ENCODE results near the gene GRAP2. TPM values are rescaled to one million over a fixed set of nuclear protein-coding genes. Genes with fewer than 3 reads are reported as not detected.

The GRAP2 gene
- total and polyA plus RNA-seq, 2 donors = 1.7 to 3.2 TPM

DNA sequence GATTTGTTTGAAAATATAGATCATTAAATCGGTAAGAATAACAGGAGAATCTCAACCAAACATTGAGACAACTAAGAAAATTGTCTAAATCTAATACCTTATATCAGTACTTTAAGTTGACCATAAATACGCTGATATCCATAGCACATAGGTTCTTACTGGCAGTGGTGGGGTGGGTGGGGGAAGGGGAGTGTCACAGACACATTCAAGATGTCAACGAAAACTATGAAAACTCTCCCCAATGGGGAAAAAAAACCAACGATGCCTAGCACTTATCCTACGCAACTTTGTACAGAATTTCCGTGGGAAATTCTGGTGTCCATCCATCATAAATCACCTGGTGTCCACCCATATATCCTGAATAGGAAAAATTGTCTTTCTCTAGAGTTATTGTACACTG lies 6.2 kb downstream of the GRAP2 start:
- WGBS = 80% methylated on average over 6 of the region's 6 CpGs
- Histone ChIP-seq H3K4me3 (ENCODE audit: low read depth, low read length) (peak overlapping the region; percentile 8), H3K27ac (ENCODE audit: low read depth) (no peak overlapping the region), H3K4me1 (ENCODE audit: insufficient read depth) (no peaks in the 10 kb centered on the region), H3K36me3 (ENCODE audit: insufficient read depth) (peaks cover 2% of the 10 kb centered on the region)
- no peak for DNase-seq (ENCODE audit: extremely low spot score)

DNA sequence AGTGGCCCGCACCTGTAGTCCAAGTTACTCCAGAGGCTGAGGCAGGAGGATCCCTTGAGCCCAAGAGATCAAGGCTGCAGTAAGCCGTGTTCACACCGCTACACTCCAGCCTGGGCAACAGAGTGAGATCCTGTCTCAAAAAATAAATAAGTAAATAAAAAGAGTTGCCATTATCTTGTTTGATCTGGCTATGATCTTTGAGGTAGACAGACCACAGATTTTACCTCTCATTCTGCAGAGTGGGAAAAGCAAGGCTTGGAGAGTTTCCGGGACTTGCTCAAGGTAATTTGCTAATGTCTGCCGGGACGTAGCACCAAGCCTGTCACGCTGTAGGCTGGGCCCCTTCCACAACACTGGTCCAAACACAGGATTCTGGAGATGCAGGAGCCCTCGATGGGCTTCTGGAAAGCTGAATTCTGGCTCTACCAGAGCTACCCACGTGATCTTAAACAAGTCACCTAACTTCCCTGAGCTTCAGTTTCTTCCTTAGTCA lies 6.8 kb downstream of the GRAP2 start:
- H3K27ac ChIP-seq (ENCODE audit: low read depth) = no peak overlapping the region
- peaks cover 2% of the 10 kb centered on the region for H3K36me3 ChIP-seq (ENCODE audit: insufficient read depth)
- H3K4me3 ChIP-seq (ENCODE audit: low read depth, low read length) = no peak overlapping the region
- H3K4me1 ChIP-seq (ENCODE audit: insufficient read depth) = no peaks in the 10 kb centered on the region
- no peak for DNase-seq (ENCODE audit: extremely low spot score)
- WGBS = 85% methylated on average over 9 of the region's 9 CpGs

DNA sequence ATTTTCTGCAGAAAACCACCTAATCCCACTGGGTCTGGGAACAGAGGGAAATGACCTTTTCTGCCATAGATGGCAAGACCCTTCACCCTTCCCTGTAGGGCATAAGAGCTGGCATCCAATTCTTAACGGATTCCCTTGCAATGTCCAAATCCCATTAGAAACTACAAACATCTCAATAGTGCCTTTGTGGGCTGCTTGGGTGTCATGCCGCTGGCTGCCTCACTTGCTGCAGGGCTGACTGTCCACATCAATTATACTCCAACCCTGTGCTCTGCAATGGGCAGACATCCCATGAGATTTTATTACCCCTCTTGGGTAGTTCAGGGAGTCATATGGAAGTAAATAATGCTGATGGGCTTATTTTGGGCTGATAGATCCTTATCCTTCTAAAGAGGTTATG lies 7.3 kb downstream of the GRAP2 start:
- no peak overlapping the region for H3K4me3 ChIP-seq (ENCODE audit: low read depth, low read length)
- no peak overlapping the region for H3K27ac ChIP-seq (ENCODE audit: low read depth)
- WGBS = 83% methylated on average over 2 of the region's 2 CpGs
- H3K4me1 ChIP-seq (ENCODE audit: insufficient read depth) = no peaks in the 10 kb centered on the region
- no peak for DNase-seq (ENCODE audit: extremely low spot score)
- peaks cover 2% of the 10 kb centered on the region for H3K36me3 ChIP-seq (ENCODE audit: insufficient read depth)

DNA sequence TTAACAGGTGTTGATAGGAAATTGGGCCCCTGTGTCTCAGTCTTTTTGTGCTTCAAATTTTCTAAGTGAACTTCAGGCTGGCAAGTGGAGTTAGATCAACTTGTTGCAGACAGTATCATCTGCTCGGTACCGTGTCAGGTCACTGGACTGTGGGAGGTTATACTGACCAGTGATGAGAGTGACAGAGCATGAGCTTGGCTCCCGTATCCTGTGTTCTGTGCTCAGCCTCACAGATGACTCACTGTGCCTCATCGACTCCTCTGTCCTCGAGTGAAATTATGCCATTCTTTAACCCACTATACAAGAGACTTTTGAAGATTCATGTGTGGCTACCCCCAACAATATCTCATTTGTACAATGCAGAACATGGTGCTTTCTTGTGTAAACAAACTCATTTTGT lies 7.9 kb downstream of the GRAP2 start:
- no peak for DNase-seq (ENCODE audit: extremely low spot score)
- Histone ChIP-seq H3K27ac (ENCODE audit: low read depth) (no peak overlapping the region), H3K4me3 (ENCODE audit: low read depth, low read length) (no peak overlapping the region), H3K4me1 (ENCODE audit: insufficient read depth) (no peaks in the 10 kb centered on the region), H3K36me3 (ENCODE audit: insufficient read depth) (peaks cover 2% of the 10 kb centered on the region)
- WGBS = 74% methylated on average over 5 of the region's 5 CpGs

DNA sequence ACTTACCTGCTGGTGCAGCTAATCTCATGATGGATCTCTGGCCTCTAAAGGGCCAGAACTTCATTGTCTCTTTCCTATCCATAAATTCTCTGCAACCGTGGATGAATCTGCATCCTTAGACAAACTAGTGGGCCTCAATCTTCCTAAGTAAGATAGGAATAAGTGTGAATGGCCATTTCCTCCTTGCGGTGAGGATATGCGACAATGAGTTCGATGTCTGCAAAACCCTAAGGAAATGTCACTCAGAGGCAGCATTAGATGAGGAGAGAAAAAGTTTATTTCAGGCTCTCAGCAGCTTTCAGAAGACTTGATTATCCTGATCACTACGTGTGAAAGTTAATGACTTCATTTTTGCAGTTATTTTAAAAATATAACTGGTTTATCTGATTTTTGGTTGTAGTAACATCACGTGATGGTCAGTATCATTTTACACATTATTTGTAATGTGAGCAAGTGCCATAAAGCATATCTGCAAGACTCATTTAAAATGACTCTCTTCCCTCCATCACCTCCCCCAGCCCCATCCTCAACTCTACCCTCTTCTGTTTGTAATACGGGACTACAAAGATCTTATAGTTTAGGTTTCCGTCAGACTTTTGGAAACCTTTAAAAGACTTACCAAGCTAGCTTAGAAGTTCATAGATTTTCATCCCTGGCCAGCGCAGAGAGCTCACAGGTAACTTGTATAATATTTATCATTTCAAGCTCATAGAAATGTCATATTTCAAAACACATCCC lies 10.2 kb downstream of the GRAP2 start:
- Histone ChIP-seq H3K36me3 (ENCODE audit: insufficient read depth) (no peaks in the 10 kb centered on the region), H3K4me1 (ENCODE audit: insufficient read depth) (no peaks in the 10 kb centered on the region), H3K27ac (ENCODE audit: low read depth) (no peak overlapping the region), H3K4me3 (ENCODE audit: low read depth, low read length) (no peak overlapping the region)
- WGBS = 67% methylated on average over 9 of the region's 9 CpGs
- DNase-seq (ENCODE audit: extremely low spot score) = no peak

DNA sequence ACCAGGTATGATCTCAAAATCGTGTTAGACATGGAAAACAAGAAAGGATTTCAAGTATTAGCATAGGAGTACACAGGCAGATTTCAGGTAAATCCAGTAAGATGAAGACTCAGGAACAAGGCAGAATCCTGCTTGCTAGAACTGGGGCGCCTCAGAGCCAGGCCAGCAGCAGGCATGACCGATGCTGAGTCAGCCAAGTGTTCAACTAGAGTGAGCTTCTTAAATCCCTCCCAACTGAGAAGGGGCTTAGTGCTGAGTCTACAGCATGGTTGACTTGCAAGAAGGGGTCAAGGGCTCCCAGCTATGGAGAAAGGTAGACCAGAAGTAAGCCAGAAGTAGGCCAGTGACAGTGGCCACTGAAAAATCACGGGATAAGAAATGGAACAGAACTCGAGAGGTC lies 12.4 kb downstream of the GRAP2 start:
- WGBS = 87% methylated on average over 5 of the region's 5 CpGs

DNA sequence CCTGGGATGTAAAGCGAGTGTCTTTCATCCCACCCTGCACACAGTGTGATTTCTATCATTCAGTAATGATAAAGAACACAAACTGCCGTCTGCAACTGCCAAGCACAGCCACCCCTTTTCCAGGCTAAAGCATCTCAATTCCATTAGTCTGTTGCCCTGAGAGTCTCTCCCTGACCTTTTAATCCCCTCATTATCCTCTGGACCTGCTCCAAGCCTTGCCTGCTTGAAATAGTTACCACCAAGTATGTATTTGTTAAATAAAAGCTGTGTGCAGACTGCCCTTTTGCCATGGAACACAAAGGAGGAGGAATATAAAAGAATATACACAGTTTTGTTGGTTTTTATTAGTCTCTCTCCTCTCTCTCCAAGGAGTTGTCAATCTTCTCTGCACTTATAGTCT lies 13.0 kb downstream of the GRAP2 start:
- 57% methylated on average over 2 of the region's 2 CpGs for WGBS
- Histone ChIP-seq H3K4me1 (ENCODE audit: insufficient read depth) (no peaks in the 10 kb centered on the region), H3K36me3 (ENCODE audit: insufficient read depth) (no peaks in the 10 kb centered on the region), H3K4me3 (ENCODE audit: low read depth, low read length) (no peak overlapping the region), H3K27ac (ENCODE audit: low read depth) (no peak overlapping the region)
- DNase-seq (ENCODE audit: extremely low spot score) = no peak

More for the DNA sequence above, 12.4 kb downstream of the GRAP2 start:
- Histone ChIP-seq H3K4me3 (ENCODE audit: low read depth, low read length) (no peak overlapping the region), H3K36me3 (ENCODE audit: insufficient read depth) (no peaks in the 10 kb centered on the region), H3K4me1 (ENCODE audit: insufficient read depth) (no peaks in the 10 kb centered on the region), H3K27ac (ENCODE audit: low read depth) (no peak overlapping the region)
- DNase-seq (ENCODE audit: extremely low spot score) = no peak

DNA sequence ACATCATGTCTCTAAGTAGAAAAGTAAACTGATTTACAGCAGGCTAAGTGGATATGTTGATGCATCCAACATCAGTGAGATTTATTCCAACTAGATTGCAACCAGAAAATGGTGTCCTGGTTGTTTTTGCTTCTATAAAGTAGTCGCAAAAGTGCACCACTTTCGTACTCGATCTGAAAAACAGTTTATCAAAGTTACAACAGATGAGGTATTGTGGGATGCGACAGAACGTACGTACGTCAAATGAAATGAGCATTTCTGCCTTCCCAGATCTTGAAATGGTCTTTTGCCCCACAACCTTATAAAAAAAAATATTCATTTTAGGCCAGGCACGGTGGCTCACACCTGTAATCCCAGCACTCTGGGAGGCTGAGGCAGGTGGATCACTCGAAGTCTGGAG lies 13.7 kb downstream of the GRAP2 start:
- Histone ChIP-seq H3K4me3 (ENCODE audit: low read depth, low read length) (no peak overlapping the region), H3K27ac (ENCODE audit: low read depth) (no peak overlapping the region), H3K4me1 (ENCODE audit: insufficient read depth) (no peaks in the 10 kb centered on the region), H3K36me3 (ENCODE audit: insufficient read depth) (no peaks in the 10 kb centered on the region)
- DNase-seq (ENCODE audit: extremely low spot score) = no peak
- WGBS = 92% methylated on average over 9 of the region's 9 CpGs

DNA sequence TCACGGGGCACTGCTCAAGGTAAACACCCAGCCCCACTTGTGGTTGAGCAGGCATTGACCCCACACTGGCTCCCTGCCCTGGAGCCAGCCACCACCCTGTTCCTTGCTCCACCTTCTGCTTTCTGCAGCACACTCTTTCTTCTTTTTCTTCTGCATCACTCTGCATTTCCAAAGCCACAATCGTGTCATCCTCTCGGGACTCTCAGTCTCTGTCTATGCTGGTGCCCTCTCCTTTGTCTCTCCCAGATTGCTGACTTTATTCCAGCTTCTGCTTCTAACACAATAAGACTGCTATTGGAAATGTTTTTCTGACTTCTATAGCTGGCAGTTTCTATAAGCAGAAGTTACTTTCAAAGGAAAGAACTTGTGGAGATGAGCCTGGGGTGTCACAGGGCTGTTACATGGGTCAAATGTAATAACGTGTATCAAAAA lies 14.4 kb downstream of the GRAP2 start:
- no peak overlapping the region for H3K4me3 ChIP-seq (ENCODE audit: low read depth, low read length)
- H3K27ac ChIP-seq (ENCODE audit: low read depth) = no peak overlapping the region
- DNase-seq (ENCODE audit: extremely low spot score) = no peak
- H3K4me1 ChIP-seq (ENCODE audit: insufficient read depth) = no peaks in the 10 kb centered on the region
- H3K36me3 ChIP-seq (ENCODE audit: insufficient read depth) = no peaks in the 10 kb centered on the region
- WGBS = 71% methylated on average over 4 of the region's 4 CpGs

DNA sequence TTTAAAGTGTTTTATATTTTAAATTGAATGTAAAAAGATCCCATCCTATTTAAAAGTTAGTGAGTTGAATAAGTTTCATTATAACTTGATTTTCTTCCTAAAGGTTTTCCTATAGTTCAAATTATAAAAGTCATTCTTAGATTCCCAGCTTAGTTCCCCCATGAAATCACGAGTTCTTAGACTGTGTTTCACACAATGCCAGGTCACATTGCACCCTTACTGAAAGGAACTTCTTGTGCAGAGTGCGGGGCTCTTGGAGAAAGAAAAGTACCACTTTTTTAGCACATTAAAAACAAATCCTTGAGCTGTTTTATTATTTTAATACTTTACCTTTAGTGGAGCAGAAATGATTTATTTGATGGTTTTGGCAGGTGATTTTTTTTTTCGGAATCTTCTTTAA lies 15.6 kb downstream of the GRAP2 start:
- 89% methylated on average over 3 of the region's 3 CpGs for WGBS
- no peaks in the 10 kb centered on the region for H3K4me1 ChIP-seq (ENCODE audit: insufficient read depth)
- no peak for DNase-seq (ENCODE audit: extremely low spot score)

DNA sequence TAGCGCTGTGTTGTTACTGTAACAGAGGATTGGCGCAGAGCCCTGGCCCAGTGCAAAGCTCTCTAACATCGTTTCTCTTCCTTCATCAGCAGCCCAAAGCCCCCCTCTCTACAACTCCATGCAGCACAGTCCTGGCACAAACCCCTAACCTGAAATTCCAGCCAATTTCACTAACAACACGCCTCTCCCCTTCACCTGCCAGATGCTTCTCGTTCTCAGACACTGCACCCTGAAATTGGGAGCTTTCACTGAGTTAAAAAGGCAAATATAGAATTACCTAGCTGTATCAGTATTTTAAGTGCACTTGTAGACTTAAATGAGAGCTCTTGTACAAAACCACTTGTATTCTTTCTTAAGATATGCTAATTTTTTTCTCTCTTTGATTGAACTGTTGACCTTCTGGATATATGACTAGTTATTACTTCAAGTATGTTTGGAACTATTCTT lies 16.3 kb downstream of the GRAP2 start:
- Histone ChIP-seq H3K4me1 (ENCODE audit: insufficient read depth) (no peaks in the 10 kb centered on the region), H3K27ac (ENCODE audit: low read depth) (no peak overlapping the region), H3K36me3 (ENCODE audit: insufficient read depth) (no peaks in the 10 kb centered on the region), H3K4me3 (ENCODE audit: low read depth, low read length) (no peak overlapping the region)
- DNase-seq (ENCODE audit: extremely low spot score) = no peak
- 35% methylated on average over 5 of the region's 5 CpGs for WGBS

More for the DNA sequence above, 15.6 kb downstream of the GRAP2 start:
- H3K36me3 ChIP-seq (ENCODE audit: insufficient read depth) = no peaks in the 10 kb centered on the region
- H3K27ac ChIP-seq (ENCODE audit: low read depth) = no peak overlapping the region
- H3K4me3 ChIP-seq (ENCODE audit: low read depth, low read length) = no peak overlapping the region

DNA sequence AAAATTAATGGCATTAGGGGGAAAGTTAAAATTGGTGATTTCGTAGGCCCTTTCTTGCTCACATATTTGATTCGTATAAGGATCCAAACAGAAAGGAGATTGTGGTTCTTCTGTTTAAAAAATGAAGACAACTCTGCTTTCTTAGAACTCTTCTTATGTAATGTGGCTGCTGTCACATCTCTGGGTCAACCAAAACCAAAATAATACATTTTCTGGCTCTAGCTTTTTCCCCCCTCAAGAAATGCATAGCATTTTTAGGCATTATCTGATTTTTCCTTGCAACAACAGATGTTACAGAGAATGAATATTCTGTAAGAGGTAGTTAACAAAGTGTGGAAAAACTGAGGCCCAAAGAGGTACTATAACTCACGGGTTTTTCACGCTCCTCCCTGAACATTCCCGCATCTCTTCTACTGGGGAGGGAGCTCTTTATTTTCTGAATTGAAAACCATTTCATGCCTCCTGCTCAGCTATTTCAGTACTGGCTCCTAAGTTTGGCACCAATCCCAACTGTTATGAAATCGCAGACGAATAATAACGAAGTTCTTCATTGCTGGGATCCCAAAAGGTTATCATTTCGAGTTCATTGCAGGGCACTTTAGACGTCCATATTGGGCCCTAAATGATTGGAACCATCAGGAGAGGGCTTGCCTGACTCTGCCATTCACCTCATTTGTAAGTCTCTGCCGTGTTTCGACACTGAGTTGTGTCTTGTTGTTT lies 17.1 kb downstream of the GRAP2 start:
- 46% methylated on average over 12 of the region's 12 CpGs for WGBS
- no peak overlapping the region for H3K4me3 ChIP-seq (ENCODE audit: low read depth, low read length)
- DNase-seq (ENCODE audit: extremely low spot score) = no peak

DNA sequence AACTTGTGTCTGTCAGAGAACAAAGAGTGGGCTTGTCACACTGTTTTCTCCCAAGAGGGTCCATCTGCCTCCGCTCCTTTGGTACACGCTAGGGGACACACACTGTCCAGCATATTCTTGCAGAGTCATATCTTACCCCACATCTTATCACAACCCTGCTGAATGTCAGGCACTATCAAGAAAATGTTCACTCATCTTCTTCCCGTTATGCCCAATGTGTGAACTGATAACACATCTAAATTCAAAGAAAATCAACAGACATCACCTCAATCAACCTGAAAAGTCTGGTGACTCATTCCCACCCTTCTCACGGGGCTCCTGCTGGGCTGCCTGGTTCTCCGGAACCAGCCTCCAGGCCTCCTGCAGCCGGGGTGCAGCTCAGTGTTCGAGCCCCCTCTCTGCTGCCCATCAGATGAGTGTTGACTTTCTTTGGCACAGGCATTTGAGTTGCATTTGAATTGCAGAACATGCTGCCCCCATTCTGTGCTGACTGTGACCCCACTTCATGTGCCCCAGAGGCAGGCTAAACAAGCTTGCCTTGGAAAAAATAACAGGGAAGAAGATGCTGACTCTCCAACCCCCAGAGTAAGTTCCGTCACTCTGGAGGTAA lies 19.4 kb downstream of the GRAP2 start:
- no peak overlapping the region for H3K27ac ChIP-seq (ENCODE audit: low read depth)
- H3K36me3 ChIP-seq (ENCODE audit: insufficient read depth) = no peaks in the 10 kb centered on the region
- H3K4me1 ChIP-seq (ENCODE audit: insufficient read depth) = peaks cover 1% of the 10 kb centered on the region
- H3K4me3 ChIP-seq (ENCODE audit: low read depth, low read length) = no peak overlapping the region
- WGBS = 76% methylated on average over 8 of the region's 8 CpGs
- no peak for DNase-seq (ENCODE audit: extremely low spot score)

More for the DNA sequence above, 17.1 kb downstream of the GRAP2 start:
- no peaks in the 10 kb centered on the region for H3K36me3 ChIP-seq (ENCODE audit: insufficient read depth)
- H3K4me1 ChIP-seq (ENCODE audit: insufficient read depth) = no peaks in the 10 kb centered on the region
- H3K27ac ChIP-seq (ENCODE audit: low read depth) = no peak overlapping the region

DNA sequence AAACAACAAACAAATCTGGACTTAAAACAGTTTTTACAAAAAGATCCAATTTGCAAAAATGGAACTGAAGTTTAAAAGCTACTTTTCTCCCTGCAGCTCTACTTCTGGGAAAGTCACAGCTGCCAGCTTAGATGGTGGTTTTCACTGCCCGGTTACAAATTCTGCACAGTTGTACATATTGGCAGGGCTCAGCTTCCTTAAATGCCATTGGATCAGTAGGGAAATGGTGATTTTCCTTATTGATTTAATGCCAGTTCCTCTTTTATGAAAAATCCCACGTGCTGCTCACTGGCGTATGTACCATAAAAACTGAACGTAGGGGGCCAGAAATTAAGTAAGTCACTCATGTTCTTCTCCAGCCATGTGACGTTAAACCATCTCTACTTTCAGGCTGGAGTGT lies 22.8 kb downstream of the GRAP2 start:
- Histone ChIP-seq H3K36me3 (ENCODE audit: insufficient read depth) (no peaks in the 10 kb centered on the region), H3K4me1 (ENCODE audit: insufficient read depth) (peaks cover 1% of the 10 kb centered on the region), H3K27ac (ENCODE audit: low read depth) (no peak overlapping the region), H3K4me3 (ENCODE audit: low read depth, low read length) (no peak overlapping the region)
- 50% methylated on average over 5 of the region's 5 CpGs for WGBS
- DNase-seq (ENCODE audit: extremely low spot score) = no peak
